Endodermal cell (in vitro differentiated cells): ENCODE results near the gene POC1B. TPM values are rescaled to one million over a fixed set of nuclear protein-coding genes. Genes with fewer than 3 reads are reported as not detected.

Source experiments
- DNase-seq: peaks from one replicate; pipeline ENCODE4 v3.0.0-alpha.2; 2017
- H3K27ac ChIP-seq: 2 replicates; pipeline ENCODE4 v1.5.1; 2013; ENCODE audit warnings: mild to moderate bottlenecking, low read depth, low read length, moderate library complexity
- H3K27me3 ChIP-seq: 2 replicates; pipeline ENCODE4 v1.6.1; 2013; ENCODE audit warnings: mild to moderate bottlenecking, low read length, moderate library complexity; ENCODE audit not compliant: insufficient read depth, control insufficient read depth, poor library complexity, severe bottlenecking
- H3K36me3 ChIP-seq: 2 replicates; pipeline ENCODE4 v1.7.0; 2013; ENCODE audit warnings: mild to moderate bottlenecking, low read length, moderate library complexity; ENCODE audit not compliant: control insufficient read depth, insufficient read depth
- H3K4me1 ChIP-seq: one replicate; pipeline ENCODE4 v1.7.0; 2013; ENCODE audit warnings: low read length; ENCODE audit not compliant: control insufficient read depth, insufficient read depth
- H3K4me3 ChIP-seq: 2 replicates; pipeline ENCODE4 v1.5.1; 2013; ENCODE audit warnings: mild to moderate bottlenecking, low read length, moderate library complexity
- H3K9ac ChIP-seq: 2 replicates; pipeline ENCODE4 v1.6.1; 2013; ENCODE audit warnings: mild to moderate bottlenecking, low read length, moderate library complexity; ENCODE audit not compliant: poor library complexity, severe bottlenecking; ENCODE audit errors: extremely low read depth
- H3K9me3 ChIP-seq: 2 replicates; pipeline ENCODE4 v1.6.1; 2013; ENCODE audit warnings: mild to moderate bottlenecking, low read length, moderate library complexity; ENCODE audit not compliant: control insufficient read depth
- H3K27ac Mint-ChIP-seq: 2 replicates; pipeline ENCODE4 v1.8.0; 2020; ENCODE audit warnings: mixed read lengths
- H3K27me3 Mint-ChIP-seq: 2 replicates; pipeline ENCODE4 v1.8.0; 2021; ENCODE audit warnings: mild to moderate bottlenecking, mixed read lengths; ENCODE audit not compliant: insufficient read depth
- H3K36me3 Mint-ChIP-seq: 2 replicates; pipeline ENCODE4 v1.8.0; 2020; ENCODE audit warnings: low read depth, mixed read lengths
- H3K4me1 Mint-ChIP-seq: 2 replicates; pipeline ENCODE4 v1.8.0; 2020; ENCODE audit warnings: mixed read lengths
- H3K4me3 Mint-ChIP-seq: 2 replicates; pipeline ENCODE4 v1.8.0; 2020; ENCODE audit warnings: mild to moderate bottlenecking, moderate library complexity, mixed read lengths
- H3K9me3 Mint-ChIP-seq: 2 replicates; pipeline ENCODE4 v1.8.0; 2020; ENCODE audit warnings: mild to moderate bottlenecking, mixed read lengths
- WGBS, 2 experiments: methylation state at CpG; one replicate each; pipeline versions ENCODE4 v1.1.5 to v1.1.7; 2013; ENCODE audit warnings: missing lambda C conversion rate in 2 of 2, mixed read lengths in 1 of 2; ENCODE audit not compliant: insufficient coverage in 1 of 2, insufficient read length in 1 of 2; 5-methylcytosine and 5-hydroxymethylcytosine counted together
- total RNA-seq, 2 donors: library from RNA; stranded (reverse); fragmentation: NEBNext Ultra II Directional in 1 of 2; extraction: Animal tissue kit (Norgen Biotek cat#: 25700) in 1 of 2; gene quantifications; 2 replicates in 1 of 2; 3 replicates in 1 of 2; pipeline ENCODE4 v1.2.1, GENCODE V29; 2021
- TF ChIP-seq, protein P1 (sequence below): fragments of 200-600 bp; sonication (generic); conservative IDR thresholded peaks from 2 replicates; pipeline ENCODE4 v1.5.0; 2021; ENCODE audit warnings: antibody characterized with exemption, mild to moderate bottlenecking

POC1B gene
- total RNA-seq, 2 donors from 2014 or later: 22.3 to 36.1 TPM

DNA sequence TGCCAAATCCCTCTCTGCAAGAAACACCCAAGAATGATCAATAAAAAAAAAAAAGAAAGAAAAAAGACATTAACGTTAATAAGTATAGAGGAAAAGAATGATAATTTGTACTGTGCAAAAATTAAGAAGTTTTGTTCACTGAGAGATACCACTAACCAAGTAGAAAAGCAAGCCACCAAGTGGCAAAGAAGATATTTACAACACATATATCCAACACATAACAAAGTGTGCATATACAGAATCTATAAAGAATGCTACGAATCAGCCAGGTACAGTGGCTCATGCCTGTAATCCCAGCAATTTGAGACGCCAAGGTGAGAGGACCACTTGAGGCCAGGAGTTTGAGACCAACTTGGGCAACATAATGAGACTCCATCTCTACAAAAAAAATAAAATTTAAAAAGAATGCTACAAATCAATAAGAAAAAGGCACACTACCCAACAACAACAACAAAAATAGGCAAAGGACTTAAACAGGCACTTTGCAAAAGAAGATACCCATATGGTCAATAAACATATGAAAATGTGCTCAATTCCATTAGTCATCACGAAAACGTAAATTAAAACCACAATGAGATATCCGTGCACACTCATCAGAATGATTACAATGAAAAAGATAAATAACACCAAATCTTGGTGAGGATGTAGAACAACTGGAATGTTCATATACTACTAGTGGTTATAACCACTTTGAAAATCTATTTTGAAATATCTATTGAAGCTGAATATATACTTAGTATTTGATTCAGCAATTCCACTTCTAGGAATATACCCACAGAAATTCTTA is 21.1 kb downstream of the POC1B start:
- no peak overlapping the region for H3K9ac ChIP-seq
- Mint-ChIP-seq H3K27ac (no peak overlapping the region), H3K9me3 (peaks cover 19% of the 10 kb centered on the region), H3K27me3 (no peaks in the 10 kb centered on the region), H3K36me3 (peaks cover 14% of the 10 kb centered on the region), H3K4me1 (peaks cover 21% of the 10 kb centered on the region), H3K4me3 (no peak overlapping the region)
- H3K9me3 ChIP-seq: no peaks in the 10 kb centered on the region
- no peak for DNase-seq
- WGBS, 2 experiments: 78 to 96% methylated on average over 1 to 6 of the region's 6 CpGs
- H3K4me3 ChIP-seq: no peak overlapping the region
- no peak overlapping the region for H3K27ac ChIP-seq
- H3K27me3 ChIP-seq: no peaks in the 10 kb centered on the region
- H3K36me3 ChIP-seq: no peaks in the 10 kb centered on the region
- TF ChIP-seq, protein P1, sequence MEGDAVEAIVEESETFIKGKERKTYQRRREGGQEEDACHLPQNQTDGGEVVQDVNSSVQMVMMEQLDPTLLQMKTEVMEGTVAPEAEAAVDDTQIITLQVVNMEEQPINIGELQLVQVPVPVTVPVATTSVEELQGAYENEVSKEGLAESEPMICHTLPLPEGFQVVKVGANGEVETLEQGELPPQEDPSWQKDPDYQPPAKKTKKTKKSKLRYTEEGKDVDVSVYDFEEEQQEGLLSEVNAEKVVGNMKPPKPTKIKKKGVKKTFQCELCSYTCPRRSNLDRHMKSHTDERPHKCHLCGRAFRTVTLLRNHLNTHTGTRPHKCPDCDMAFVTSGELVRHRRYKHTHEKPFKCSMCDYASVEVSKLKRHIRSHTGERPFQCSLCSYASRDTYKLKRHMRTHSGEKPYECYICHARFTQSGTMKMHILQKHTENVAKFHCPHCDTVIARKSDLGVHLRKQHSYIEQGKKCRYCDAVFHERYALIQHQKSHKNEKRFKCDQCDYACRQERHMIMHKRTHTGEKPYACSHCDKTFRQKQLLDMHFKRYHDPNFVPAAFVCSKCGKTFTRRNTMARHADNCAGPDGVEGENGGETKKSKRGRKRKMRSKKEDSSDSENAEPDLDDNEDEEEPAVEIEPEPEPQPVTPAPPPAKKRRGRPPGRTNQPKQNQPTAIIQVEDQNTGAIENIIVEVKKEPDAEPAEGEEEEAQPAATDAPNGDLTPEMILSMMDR: peak; percentile 25
- H3K4me1 ChIP-seq: peaks cover 9% of the 10 kb centered on the region

DNA sequence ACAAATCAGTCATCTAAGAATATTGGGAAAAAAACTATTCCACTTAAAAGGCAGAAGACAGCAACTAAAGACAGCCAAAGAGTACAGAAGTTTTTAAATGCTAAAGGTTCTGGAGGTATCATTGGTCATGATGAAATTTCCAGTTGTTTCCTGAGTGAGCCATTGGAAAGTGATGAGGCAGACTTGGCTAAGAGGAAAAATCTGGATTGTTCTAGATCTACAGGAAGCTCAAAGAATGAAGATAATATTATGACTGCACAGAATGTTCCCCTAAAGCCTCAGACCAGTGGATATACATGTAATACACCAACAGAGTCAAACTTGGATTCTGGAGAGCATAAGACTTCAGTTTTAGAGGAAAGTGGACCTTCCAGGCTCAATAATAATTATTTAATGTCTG is 24.1 kb downstream of the POC1B start:
- peaks cover 12% of the 10 kb centered on the region for H3K4me1 ChIP-seq
- H3K9ac ChIP-seq: no peak overlapping the region
- no peak overlapping the region for H3K27ac ChIP-seq
- H3K36me3 Mint-ChIP-seq: peaks cover 18% of the 10 kb centered on the region
- H3K9me3 Mint-ChIP-seq: peaks cover 19% of the 10 kb centered on the region
- H3K36me3 ChIP-seq: no peaks in the 10 kb centered on the region
- H3K27ac Mint-ChIP-seq: no peak overlapping the region
- peaks cover 15% of the 10 kb centered on the region for H3K4me1 Mint-ChIP-seq
- H3K27me3 ChIP-seq: no peaks in the 10 kb centered on the region
- no peak for DNase-seq
- no peak overlapping the region for H3K4me3 ChIP-seq
- no peak overlapping the region for H3K4me3 Mint-ChIP-seq
- TF ChIP-seq, protein P1: no peak
- no peaks in the 10 kb centered on the region for H3K9me3 ChIP-seq
- no peaks in the 10 kb centered on the region for H3K27me3 Mint-ChIP-seq

DNA sequence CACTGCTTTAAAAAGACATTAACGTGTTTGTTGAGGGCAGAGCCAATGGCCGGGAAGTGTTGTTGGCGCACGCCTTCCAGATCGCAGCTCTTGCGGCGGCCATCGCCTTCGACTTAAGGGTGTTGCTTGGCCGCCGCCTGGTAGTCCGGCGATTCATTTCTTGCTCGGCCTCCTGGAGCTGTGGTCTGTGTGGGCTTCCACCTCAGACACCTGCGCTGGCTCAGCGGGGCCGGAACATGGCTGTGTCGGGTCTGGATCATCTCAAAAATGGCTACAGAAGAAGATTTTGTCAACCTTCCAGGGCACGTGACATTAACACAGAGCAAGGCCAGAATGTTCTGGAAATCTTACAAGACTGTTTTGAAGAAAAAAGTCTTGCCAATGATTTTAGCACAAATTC is 26.0 kb downstream of the POC1B start:
- H3K27ac Mint-ChIP-seq: no peak overlapping the region
- peaks cover 5% of the 10 kb centered on the region for H3K4me1 Mint-ChIP-seq
- peaks cover 17% of the 10 kb centered on the region for H3K9me3 Mint-ChIP-seq
- no peaks in the 10 kb centered on the region for H3K27me3 Mint-ChIP-seq
- peaks cover 26% of the 10 kb centered on the region for H3K36me3 Mint-ChIP-seq
- Histone ChIP-seq H3K4me3 (no peak overlapping the region), H3K9ac (no peak overlapping the region), H3K9me3 (no peaks in the 10 kb centered on the region), H3K27ac (no peak overlapping the region), H3K36me3 (peaks cover 4% of the 10 kb centered on the region), H3K27me3 (no peaks in the 10 kb centered on the region), H3K4me1 (peaks cover 7% of the 10 kb centered on the region)
- TF ChIP-seq, protein P1: no peak
- WGBS, 2 experiments: 95 to 96% methylated on average over 17 to 19 of the region's 19 CpGs
- no peak overlapping the region for H3K4me3 Mint-ChIP-seq
- no peak for DNase-seq
